WTC11 (cell line): ENCODE measurements around the gene BORCS5. TPM values are rescaled to one million over a fixed set of nuclear protein-coding genes. Genes with fewer than 3 reads are reported as not detected.

Experiments used
- ATAC-seq: fragments of 200-7000 bp; cut with Tn5 transposase; 2 replicates; pipeline ENCODE4 v1.10.0; 2021; ENCODE audit warnings: mild to moderate bottlenecking, moderate library complexity
- CTCF ChIA-PET: fragments of 300-600 bp; sonication (Branson Sonifier 250); formaldehyde crosslinking; loops from one replicate; lab custom pipeline; 2021; ENCODE audit warnings: antibody characterized with exemption; lab: Charles Lee
- POLR2A ChIA-PET: fragments of 350-600 bp; sonication (Branson Sonifier 250); formaldehyde crosslinking; loops from one replicate; lab custom pipeline; 2021; ENCODE audit warnings: antibody characterized with exemption; lab: Charles Lee
- DNase-seq: peaks from one replicate; pipeline ENCODE4 v3.0.0; 2021; ENCODE audit warnings: low spot score
- H3K27ac Mint-ChIP-seq: 2 replicates; pipeline ENCODE4 v1.8.0; 2021; ENCODE audit warnings: mixed read lengths
- H3K27me3 Mint-ChIP-seq: 2 replicates; pipeline ENCODE4 v1.8.0; 2021; ENCODE audit warnings: low read depth, mild to moderate bottlenecking, moderate library complexity, mixed read lengths
- H3K36me3 Mint-ChIP-seq: 2 replicates; pipeline ENCODE4 v1.8.0; 2021; ENCODE audit warnings: mixed read lengths
- H3K4me1 Mint-ChIP-seq: 2 replicates; pipeline ENCODE4 v1.8.0; 2022; ENCODE audit warnings: mixed read lengths
- H3K4me3 Mint-ChIP-seq: 2 replicates; pipeline ENCODE4 v1.8.0; 2021; ENCODE audit warnings: mild to moderate bottlenecking, moderate library complexity, mixed read lengths
- H3K9me3 Mint-ChIP-seq: 2 replicates; pipeline ENCODE4 v1.8.0; 2021; ENCODE audit warnings: mixed read lengths
- CTCF ChIP-seq: fragments of 200-600 bp; IDR thresholded peaks from 2 replicates; pipeline ENCODE4 v1.8.0; 2022; ENCODE audit warnings: antibody characterized with exemption
- E2F1 ChIP-seq: sonication (generic); formaldehyde crosslinking; IDR thresholded peaks from 2 replicates; pipeline ENCODE4 v1.8.0; 2022; ENCODE audit warnings: mild to moderate bottlenecking, missing genetic modification reagents
- E2F4 ChIP-seq: sonication (generic); formaldehyde crosslinking; IDR thresholded peaks from 2 replicates; pipeline ENCODE4 v1.8.1; 2022; ENCODE audit warnings: low read depth, mild to moderate bottlenecking, moderate library complexity, missing genetic modification reagents, borderline replicate concordance
- ESRRA ChIP-seq: sonication (generic); formaldehyde crosslinking; IDR thresholded peaks from 2 replicates; pipeline ENCODE4 v1.8.1; 2022; ENCODE audit warnings: mild to moderate bottlenecking, missing genetic modification reagents, borderline replicate concordance
- FOXP1 ChIP-seq: sonication (generic); formaldehyde crosslinking; IDR thresholded peaks from 2 replicates; pipeline ENCODE4 v1.8.0; 2022; ENCODE audit warnings: missing genetic modification reagents, mild to moderate bottlenecking, moderate library complexity, borderline replicate concordance
- GRHL2 ChIP-seq: fragments of 250-450 bp; sonication (Bioruptor Pico); IDR thresholded peaks from 2 replicates; pipeline ENCODE4 v1.8.0; 2022; ENCODE audit warnings: mild to moderate bottlenecking, moderate library complexity; ENCODE audit not compliant: insufficient replicate concordance, severe bottlenecking
- IRF2 ChIP-seq: sonication (generic); formaldehyde crosslinking; IDR thresholded peaks from 2 replicates; pipeline ENCODE4 v1.8.0; 2022; ENCODE audit warnings: low read depth, missing genetic modification reagents, borderline replicate concordance
- NFE2L1 ChIP-seq: sonication (generic); formaldehyde crosslinking; IDR thresholded peaks from 2 replicates; pipeline ENCODE4 v1.8.1; 2023; ENCODE audit warnings: missing genetic modification reagents
- NR3C1 ChIP-seq: sonication (generic); formaldehyde crosslinking; conservative IDR thresholded peaks from 2 replicates; pipeline ENCODE4 v1.8.1; 2023; ENCODE audit warnings: low read depth, mild to moderate bottlenecking, missing genetic modification reagents
- PREB ChIP-seq: sonication (generic); formaldehyde crosslinking; IDR thresholded peaks from 2 replicates; pipeline ENCODE4 v1.8.1; 2022; ENCODE audit warnings: mild to moderate bottlenecking, missing genetic modification reagents, moderate library complexity, borderline replicate concordance
- SMAD3 ChIP-seq: sonication (generic); formaldehyde crosslinking; IDR thresholded peaks from 2 replicates; pipeline ENCODE4 v1.8.0; 2022; ENCODE audit warnings: missing genetic modification reagents, mild to moderate bottlenecking, borderline replicate concordance
- STAT6 ChIP-seq: sonication (generic); formaldehyde crosslinking; conservative IDR thresholded peaks from 2 replicates; pipeline ENCODE4 v1.8.1; 2023; ENCODE audit warnings: mild to moderate bottlenecking, low read depth, missing genetic modification reagents, moderate library complexity
- TCF7 ChIP-seq: sonication (generic); formaldehyde crosslinking; IDR thresholded peaks from 2 replicates; pipeline ENCODE4 v1.8.0; 2022; ENCODE audit warnings: mild to moderate bottlenecking, low read depth, missing genetic modification reagents, moderate library complexity
- ZNF671 ChIP-seq: fragments of 250-450 bp; sonication (Bioruptor Pico); IDR thresholded peaks from 2 replicates; pipeline ENCODE4 v1.8.0; 2021; ENCODE audit warnings: mild to moderate bottlenecking
- total RNA-seq: library from RNA; stranded (reverse); gene quantifications from 3 replicates; pipeline ENCODE4 v1.2.3, GENCODE V29; 2021
- TF ChIP-seq, protein P1 (sequence below): sonication (generic); formaldehyde crosslinking; IDR thresholded peaks from 2 replicates; pipeline ENCODE4 v1.8.1; 2023; ENCODE audit warnings: mild to moderate bottlenecking, missing genetic modification reagents, moderate library complexity
- TF ChIP-seq, protein P2 (sequence below): sonication (generic); formaldehyde crosslinking; IDR thresholded peaks from 2 replicates; pipeline ENCODE4 v1.8.0; 2022; ENCODE audit warnings: mild to moderate bottlenecking, missing genetic modification reagents
- TF ChIP-seq, protein P3 (sequence below): sonication (generic); formaldehyde crosslinking; IDR thresholded peaks from 2 replicates; pipeline ENCODE4 v1.8.1; 2023; ENCODE audit warnings: mild to moderate bottlenecking, missing genetic modification reagents, moderate library complexity

The BORCS5 gene
- total RNA-seq, 1 experiment from 2014 or later = 16.4 TPM

- Mint-ChIP-seq H3K9me3 (no peaks in the 10 kb centered on the region), H3K4me3 (no peak overlapping the region), H3K36me3 (0 out of 2 replicates have a peak, but pooled peaks cover 4% of the 10 kb centered on the region), H3K4me1 (peaks cover 54% of the 10 kb centered on the region), H3K27me3 (no peaks in the 10 kb centered on the region), H3K27ac (no peak overlapping the region)
- TF ChIP-seq NR3C1 (CRISPR knock-in tag) (no peak), ZNF671 (CRISPR knock-in tag) (no peak), GRHL2 (no peak), E2F4 (CRISPR knock-in tag) (no peak)
- ChIA-PET POLR2A (no interaction called here), CTCF (interaction anchor here (1.5 kb wide), 1 partner anchor 11 kb away, joined by 5 read pairs; no protein-coding TSS in a partner anchor)
- DNase-seq = no peak
- no peak for ATAC-seq
Measured at GRCh38 chr12:12511021-12511783, 154.3 kb downstream of the BORCS5 start.

GRCh38 chr12:12511895-12512711, 155.2 kb downstream of the BORCS5 start:
- Mint-ChIP-seq H3K27me3 (no peaks in the 10 kb centered on the region), H3K4me3 (no peak overlapping the region), H3K9me3 (no peaks in the 10 kb centered on the region), H3K4me1 (peaks cover 49% of the 10 kb centered on the region), H3K36me3 (peaks cover 10% of the 10 kb centered on the region), H3K27ac (no peak overlapping the region)
- POLR2A ChIA-PET = no interaction called here
- ATAC-seq (no peak), DNase-seq (no peak)
- CTCF ChIA-PET = interaction anchor here (0.5 kb wide), 1 partner anchor 120 kb away, joined by 7 read pairs; no protein-coding TSS in a partner anchor
- TF ChIP-seq, protein P1, sequence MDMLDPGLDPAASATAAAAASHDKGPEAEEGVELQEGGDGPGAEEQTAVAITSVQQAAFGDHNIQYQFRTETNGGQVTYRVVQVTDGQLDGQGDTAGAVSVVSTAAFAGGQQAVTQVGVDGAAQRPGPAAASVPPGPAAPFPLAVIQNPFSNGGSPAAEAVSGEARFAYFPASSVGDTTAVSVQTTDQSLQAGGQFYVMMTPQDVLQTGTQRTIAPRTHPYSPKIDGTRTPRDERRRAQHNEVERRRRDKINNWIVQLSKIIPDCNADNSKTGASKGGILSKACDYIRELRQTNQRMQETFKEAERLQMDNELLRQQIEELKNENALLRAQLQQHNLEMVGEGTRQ (CRISPR knock-in tag) = no peak
- no peak for TF ChIP-seq SMAD3 (CRISPR knock-in tag)
- TF ChIP-seq TCF7 (CRISPR knock-in tag) = no peak
- no peak for TF ChIP-seq FOXP1
- TF ChIP-seq E2F1 (CRISPR knock-in tag) = no peak
- TF ChIP-seq, protein P2, sequence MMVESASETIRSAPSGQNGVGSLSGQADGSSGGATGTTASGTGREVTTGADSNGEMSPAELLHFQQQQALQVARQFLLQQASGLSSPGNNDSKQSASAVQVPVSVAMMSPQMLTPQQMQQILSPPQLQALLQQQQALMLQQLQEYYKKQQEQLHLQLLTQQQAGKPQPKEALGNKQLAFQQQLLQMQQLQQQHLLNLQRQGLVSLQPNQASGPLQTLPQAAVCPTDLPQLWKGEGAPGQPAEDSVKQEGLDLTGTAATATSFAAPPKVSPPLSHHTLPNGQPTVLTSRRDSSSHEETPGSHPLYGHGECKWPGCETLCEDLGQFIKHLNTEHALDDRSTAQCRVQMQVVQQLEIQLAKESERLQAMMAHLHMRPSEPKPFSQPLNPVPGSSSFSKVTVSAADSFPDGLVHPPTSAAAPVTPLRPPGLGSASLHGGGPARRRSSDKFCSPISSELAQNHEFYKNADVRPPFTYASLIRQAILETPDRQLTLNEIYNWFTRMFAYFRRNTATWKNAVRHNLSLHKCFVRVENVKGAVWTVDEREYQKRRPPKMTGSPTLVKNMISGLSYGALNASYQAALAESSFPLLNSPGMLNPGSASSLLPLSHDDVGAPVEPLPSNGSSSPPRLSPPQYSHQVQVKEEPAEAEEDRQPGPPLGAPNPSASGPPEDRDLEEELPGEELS (CRISPR knock-in tag) = no peak
- no peak for TF ChIP-seq ESRRA (CRISPR knock-in tag)
- TF ChIP-seq NFE2L1 (CRISPR knock-in tag) = no peak
- no peak for TF ChIP-seq STAT6 (CRISPR knock-in tag)
- TF ChIP-seq IRF2 (CRISPR knock-in tag) = no peak
- no peak for TF ChIP-seq PREB (CRISPR knock-in tag)
- TF ChIP-seq, protein P3, sequence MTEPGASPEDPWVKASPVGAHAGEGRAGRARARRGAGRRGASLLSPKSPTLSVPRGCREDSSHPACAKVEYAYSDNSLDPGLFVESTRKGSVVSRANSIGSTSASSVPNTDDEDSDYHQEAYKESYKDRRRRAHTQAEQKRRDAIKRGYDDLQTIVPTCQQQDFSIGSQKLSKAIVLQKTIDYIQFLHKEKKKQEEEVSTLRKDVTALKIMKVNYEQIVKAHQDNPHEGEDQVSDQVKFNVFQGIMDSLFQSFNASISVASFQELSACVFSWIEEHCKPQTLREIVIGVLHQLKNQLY (CRISPR knock-in tag) = no peak
- no peak for TF ChIP-seq CTCF
